ENCODE data around the gene ST6GALNAC1. TPM values are rescaled to one million over a fixed set of nuclear protein-coding genes. Genes with fewer than 3 reads are reported as not detected.

Gene ST6GALNAC1
- total and polyA plus RNA-seq, 2 donors (not counting 3 experiments of a cell fraction or from before 2014, with no cell fraction given), result 0.19 to 0.55 TPM

- Histone ChIP-seq H3K27me3 (ENCODE audit: control insufficient read depth in 2 of 2, insufficient read depth in 2 of 2, low read length in 2 of 2) (peaks cover 0 to 6% of the 10 kb centered on the region in 2 experiments), H3K4me2 (ENCODE audit: insufficient read depth, low read length) (no peak overlapping the region), H4K20me1 (replicated peaks; ENCODE audit: control insufficient read depth, extremely low read depth, insufficient read depth, low read length) (no peaks in the 10 kb centered on the region), H3K79me2 (ENCODE audit: control insufficient read depth, insufficient read depth, low read length) (no peaks in the 10 kb centered on the region), H3K9me1 (replicated peaks; ENCODE audit: control insufficient read depth, extremely low read depth, insufficient read depth, low read length) (no peaks in the 10 kb centered on the region), H2AFZ (ENCODE audit: low read depth, low read length) (no peak overlapping the region), H3K4me1 (ENCODE audit: control insufficient read depth, extremely low read depth, insufficient read depth, low read length) (peaks cover 11% of the 10 kb centered on the region), H3K9ac (replicated peaks; ENCODE audit: extremely low read depth, insufficient read depth, low read length) (no peak overlapping the region), H3K4me3 (replicated peaks in 1 of 3; ENCODE audit: insufficient read depth in 1 of 3, low read depth in 1 of 3, low read length in 3 of 3) (no peak overlapping the region), H3K9me3 (replicated peaks; ENCODE audit: control insufficient read depth, insufficient read depth, low read length) (no peaks in the 10 kb centered on the region), H3K27ac (ENCODE audit: insufficient read depth, low read depth, low read length) (no peak overlapping the region), H3K36me3 (ENCODE audit: control insufficient read depth in 2 of 2, extremely low read depth in 1 of 2, insufficient read depth in 2 of 2, low read length in 2 of 2) (no peaks in the 10 kb centered on the region)
- POLR2A ChIA-PET, result interaction anchor here (0.5 kb wide), 1 partner anchor 480 kb away, joined by 5 read pairs; no protein-coding TSS in a partner anchor
- peak; percentile 25 for DNase-seq (ENCODE audit: low read depth, low spot score)
- CTCF ChIA-PET, result interaction anchor here (2.6 kb wide), 1 partner anchor 12 kb away, joined by 30 read pairs; no protein-coding TSS in a partner anchor
- intact Hi-C loops (cut with micrococcal nuclease) (no loop called here), dilution Hi-C loops (cut with MboI; ENCODE audit: extremely low pct_ligation_motif_present, low sequenced_read_pairs) (no loop called here)
- BruUV-seq (replicated peaks), result no TSS peak
- FAIRE-seq, result peak; percentile 48
- no peak for TF ChIP-seq POLR2AphosphoS5 (IDR thresholded peaks at IDR 0.05; ENCODE audit: insufficient read depth, low read depth, low read length)
- no peak for TF ChIP-seq MYC (IDR thresholded peaks at IDR 0.05; ENCODE audit: low read depth, low read length)
- TF ChIP-seq MAX (IDR thresholded peaks at IDR 0.05; ENCODE audit: insufficient read depth, insufficient read length), result no peak
- TF ChIP-seq FOS (IDR thresholded peaks at IDR 0.05; ENCODE audit: borderline replicate concordance, insufficient read depth, low read length), result no peak
- TF ChIP-seq CTCF (IDR thresholded peaks at IDR 0.05; ENCODE audit: extremely low read depth in 1 of 2, insufficient read depth in 1 of 2, low read depth in 1 of 2, low read length in 2 of 2), result no peak
- no peak for TF ChIP-seq GATA2 (IDR thresholded peaks at IDR 0.05; ENCODE audit: insufficient read depth, insufficient read length, low read depth, low read length)
- no peak for TF ChIP-seq JUN (IDR thresholded peaks at IDR 0.05; ENCODE audit: borderline replicate concordance, insufficient read depth, insufficient read length, low read depth)
- TF ChIP-seq POLR2A (IDR thresholded peaks at IDR 0.05; ENCODE audit: low read depth, low read length), result no peak
- TF ChIP-seq EZH2 (IDR thresholded peaks at IDR 0.05; ENCODE audit: borderline replicate concordance, low read depth, low read length, severe bottlenecking), result no peak
Measured at GRCh38 chr17:76670020-76670717, 26.6 kb upstream of the ST6GALNAC1 start.

All from endothelial cell of umbilical vein (primary cell).